K562 (cell line): ENCODE results near the gene SMIM36. TPM values are rescaled to one million over a fixed set of nuclear protein-coding genes. Genes with fewer than 3 reads are reported as not detected.

Experiments used
- ATAC-seq: fragments of 200-7000 bp; cut with Tn5 transposase; 3 replicates; pipeline ENCODE4 v1.9.1; 2020; ENCODE audit warnings: moderate library complexity
- BruUV-seq: library from RNA; stranded (reverse); fragments of 400-500 nt; replicated peaks from 2 replicates; lab custom pipeline; 2021; lab: Mats Ljungman, UMichigan
- CTCF ChIA-PET: fragments of 300-600 bp; formaldehyde crosslinking; extraction: SDS; loops from one replicate; lab custom pipeline; 2021; ENCODE audit warnings: low intra/inter-chr PET ratio; lab: Yijun Ruan, JAX
- POLR2A ChIA-PET: fragments of 300-600, 350-650 bp; sonication (Branson Sonifier 250); formaldehyde crosslinking; extraction: SDS; loops from one replicate; lab custom pipeline; 2021; ENCODE audit warnings: antibody characterized with exemption, inconsistent platforms; lab: Yijun Ruan, JAX
- DNase-seq, 4 experiments: peaks; one replicate each; pipeline versions ENCODE4 v3.0.0 to v3.0.0-alpha.2; 2011 to 2018; ENCODE audit warnings: low spot score in 3 of 4, mixed read lengths in 3 of 4; ENCODE audit errors: extremely low read depth in 1 of 4
- FAIRE-seq: peaks from 2 replicates; lab custom pipeline; 2011; peaks lifted over from hg19 to GRCh38; lab: Jason Lieb, UNC
- H2AFZ ChIP-seq: 2 replicates; pipeline ENCODE4 v1.6.0; 2011; ENCODE audit warnings: low read depth, low read length, control low read depth, inconsistent platforms
- H3K27ac ChIP-seq: fragments of 200-600 bp; 3 replicates; pipeline ENCODE4 v1.8.0; 2011; ENCODE audit warnings: low read depth, mild to moderate bottlenecking, control low read depth, inconsistent platforms, low read length, moderate library complexity, mixed read lengths; ENCODE audit errors: extremely low read depth
- H3K27me3 ChIP-seq, 2 experiments: fragments of 300-600 bp in 1 of 2; 2 replicates in 1 of 2; 3 replicates in 1 of 2; pipeline versions ENCODE4 v1.6.0 to v1.8.0; 2011; ENCODE audit warnings: inconsistent platforms in 2 of 2, low read length in 2 of 2, mild to moderate bottlenecking in 1 of 2, mixed read lengths in 1 of 2, moderate library complexity in 1 of 2; ENCODE audit not compliant: control insufficient read depth in 2 of 2, insufficient read depth in 2 of 2
- H3K36me3 ChIP-seq: fragments of 300-600 bp; 3 replicates; pipeline ENCODE4 v1.8.0; 2011; ENCODE audit warnings: mild to moderate bottlenecking, low read length, inconsistent platforms; ENCODE audit not compliant: control insufficient read depth, insufficient read depth
- H3K4me1 ChIP-seq, 2 experiments: fragments of 200-600 bp in 1 of 2; replicated peaks in 1 of 2; 2 replicates in 1 of 2; 3 replicates in 1 of 2; pipeline versions ENCODE4 v1.5.1 to v1.8.0; 2011; ENCODE audit warnings: inconsistent platforms in 2 of 2, low read length in 2 of 2, mild to moderate bottlenecking in 1 of 2, mixed read lengths in 1 of 2, moderate library complexity in 1 of 2; ENCODE audit not compliant: control insufficient read depth in 2 of 2, insufficient read depth in 2 of 2
- H3K4me2 ChIP-seq: 2 replicates; pipeline ENCODE4 v1.6.1; 2011; ENCODE audit warnings: low read length, control low read depth, inconsistent platforms, mixed read lengths; ENCODE audit not compliant: insufficient read depth
- H3K4me3 ChIP-seq: fragments of 200-600 bp; sonication (generic), shearing (Covaris generic); 2 replicates; pipeline ENCODE4 v1.5.1; 2016; ENCODE audit warnings: control low read depth, inconsistent platforms
- H3K79me2 ChIP-seq: fragments of 200-600 bp; 3 replicates; pipeline ENCODE4 v1.8.0; 2011; ENCODE audit warnings: low read length, inconsistent platforms; ENCODE audit not compliant: control insufficient read depth, insufficient read depth
- H3K9ac ChIP-seq, 2 experiments: 2 replicates each; pipeline versions ENCODE4 v1.6.0 to v1.6.1; 2011; ENCODE audit warnings: low read depth in 2 of 2, low read length in 2 of 2, control low read depth in 1 of 2, inconsistent platforms in 1 of 2, mild to moderate bottlenecking in 1 of 2, mixed read lengths in 1 of 2; ENCODE audit not compliant: insufficient read depth in 1 of 2
- H3K9me1 ChIP-seq: one replicate; pipeline ENCODE4 v1.6.0; 2011; ENCODE audit warnings: inconsistent platforms, mild to moderate bottlenecking, low read length, moderate library complexity; ENCODE audit not compliant: control insufficient read depth, insufficient read depth
- H3K9me3 ChIP-seq: replicated peaks from 2 replicates; pipeline ENCODE4 v1.5.1; 2011; ENCODE audit warnings: low read depth, low read length, inconsistent platforms; ENCODE audit not compliant: control insufficient read depth, insufficient read depth
- H4K20me1 ChIP-seq: replicated peaks from 2 replicates; pipeline ENCODE4 v1.6.1; 2011; ENCODE audit warnings: low read length, inconsistent platforms, mixed read lengths; ENCODE audit not compliant: control insufficient read depth, insufficient read depth
- CEBPB ChIP-seq: fragments of 450-650 bp; IDR thresholded peaks from 2 replicates; pipeline ENCODE4 v1.6.1; 2016; ENCODE audit warnings: missing genetic modification characterization, missing compliant biosample characterization
- RBM14 ChIP-seq: fragments of 200-400 bp; formaldehyde crosslinking; IDR thresholded peaks from 2 replicates; pipeline ENCODE4 v1.6.1; 2018; ENCODE audit warnings: low read depth, mild to moderate bottlenecking, low read length, moderate library complexity, borderline replicate concordance; ENCODE audit not compliant: insufficient read depth
- WGBS: fragments of 100-300 bp; shearing (Covaris generic); methylation state at CpG from one replicate; pipeline ENCODE4 v1.1.6; 2016; ENCODE audit warnings: low coverage, mixed read lengths; ENCODE audit not compliant: insufficient coverage; ENCODE audit errors: missing lambda C conversion rate; 5-methylcytosine and 5-hydroxymethylcytosine counted together
- in situ Hi-C: fragments of 300-500 bp; cut with MboI; formaldehyde crosslinking; loops from 4 replicates; pipeline ENCODE4 v1.15.0; 2018; ENCODE audit warnings: inconsistent platforms, mixed read lengths
- intact Hi-C: fragments of 100-400 bp; cut with micrococcal nuclease; formaldehyde crosslinking; loops from 2 replicates; pipeline ENCODE4 v1.14.2; 2022
- polyA plus RNA-seq, 8 experiments: library from polyadenylated mRNA; depleted of rRNA in 4 of 8; stranded (reverse) in 5 of 8; unstranded in 3 of 8; fragments of >200 nt; fragmentation: Nextera tagmentation in 2 of 8; fragmentation: Illumina TruSeq in 1 of 8; extraction: Ambion mirVana in 2 of 8; extraction: Trizol in 1 of 8; gene quantifications; 2 replicates each; pipeline versions ENCODE4 v1.2.1 to v1.2.3, GENCODE V29; 2011 to 2014; ENCODE audit warnings: inconsistent platforms in 1 of 8, missing spikeins in 1 of 8
- total RNA-seq, 7 experiments: library from RNA; depleted of rRNA in 6 of 7; stranded (reverse); fragments of >200 nt in 6 of 7; fragmentation: Illumina TruSeq in 2 of 7; extraction: Trizol in 2 of 7; gene quantifications; 2 replicates each; pipeline versions ENCODE4 v1.2.1 to v1.2.3, GENCODE V29; 2011 to 2021; ENCODE audit warnings: low replicate concordance in 1 of 7
- TF ChIP-seq, protein P1 (sequence below): sonication (generic); formaldehyde crosslinking; IDR thresholded peaks from 2 replicates; pipeline ENCODE4 v1.9.0; 2022; ENCODE audit warnings: mild to moderate bottlenecking, missing genetic modification reagents

SMIM36 gene
- total and polyA plus RNA-seq, 9 of the 15 experiments (the other 6 are each of a cell fraction or from before 2014, with no cell fraction given): not detected

DNA sequence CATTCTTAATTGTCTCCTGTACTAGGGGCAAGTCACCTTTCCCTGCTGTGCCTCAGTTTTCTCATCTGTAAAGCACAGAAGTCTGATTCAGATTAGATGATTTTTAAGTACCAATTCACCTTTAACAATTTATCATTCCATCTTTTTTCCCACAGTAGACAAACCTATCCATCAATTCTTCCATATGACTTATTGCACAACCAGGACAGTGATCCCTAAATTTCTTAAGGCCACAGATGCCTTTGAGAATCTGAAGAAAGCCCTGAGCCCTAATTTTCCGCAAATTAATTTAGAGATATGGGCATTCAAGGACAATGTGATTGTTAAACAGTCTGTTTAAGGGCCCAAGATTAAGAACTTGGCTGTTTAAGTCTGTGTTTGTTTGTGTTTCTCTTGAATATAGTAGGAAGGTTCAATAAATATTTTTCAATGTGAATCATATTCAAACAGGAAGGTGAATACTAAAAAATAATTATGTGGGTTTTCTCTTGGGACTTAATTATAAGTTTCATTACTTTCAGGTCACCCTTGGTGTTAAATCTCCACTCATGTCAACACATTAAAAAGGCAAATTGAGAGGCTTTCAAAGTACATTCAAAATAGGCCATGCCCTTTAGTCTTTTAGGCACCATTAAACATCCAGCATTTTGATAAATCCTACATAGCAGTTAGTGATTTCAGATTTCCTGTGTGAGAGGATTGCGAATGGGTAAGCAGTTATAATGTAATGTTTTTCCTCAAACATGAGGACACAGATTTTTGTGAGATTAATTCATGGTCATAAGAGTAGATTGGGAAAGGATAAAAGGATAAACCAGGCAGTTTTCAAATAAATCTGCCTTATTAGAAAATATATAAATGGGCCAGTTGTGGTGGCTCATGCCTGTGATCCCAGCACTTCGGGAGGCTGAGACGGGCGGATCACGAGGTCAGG, 54.7 kb downstream of the SMIM36 start:
- no peak for ATAC-seq
- TF ChIP-seq CEBPB (tag): peak; percentile 46; the same call in 1 of the 2 replicates
- TF ChIP-seq, protein P1, sequence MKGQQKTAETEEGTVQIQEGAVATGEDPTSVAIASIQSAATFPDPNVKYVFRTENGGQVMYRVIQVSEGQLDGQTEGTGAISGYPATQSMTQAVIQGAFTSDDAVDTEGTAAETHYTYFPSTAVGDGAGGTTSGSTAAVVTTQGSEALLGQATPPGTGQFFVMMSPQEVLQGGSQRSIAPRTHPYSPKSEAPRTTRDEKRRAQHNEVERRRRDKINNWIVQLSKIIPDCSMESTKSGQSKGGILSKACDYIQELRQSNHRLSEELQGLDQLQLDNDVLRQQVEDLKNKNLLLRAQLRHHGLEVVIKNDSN (CRISPR knock-in tag): no peak
- TF ChIP-seq RBM14: no peak
- Histone ChIP-seq H3K4me1 (peaks cover 20 to 25% of the 10 kb centered on the region in 2 experiments), H3K79me2 (no peaks in the 10 kb centered on the region), H3K27me3 (no peaks in the 10 kb centered on the region), H3K27ac (no peak overlapping the region), H3K9me3 (no peaks in the 10 kb centered on the region), H3K4me2 (no peak overlapping the region), H2AFZ (no peak overlapping the region), H3K9me1 (no peaks in the 10 kb centered on the region), H4K20me1 (no peaks in the 10 kb centered on the region), H3K9ac (no peak overlapping the region), H3K36me3 (no peaks in the 10 kb centered on the region), H3K4me3 (no peak overlapping the region)
- POLR2A ChIA-PET: no interaction called here
- no peak for DNase-seq
- no TSS peak for BruUV-seq
- in situ Hi-C loops: no loop called here
- intact Hi-C loops: loop anchor here (10.0 kb wide), 1 partner anchor 278 kb away; no protein-coding TSS in a partner anchor
- FAIRE-seq: no peak
- CTCF ChIA-PET: no interaction called here
- WGBS: 78% methylated on average over 6 of the region's 6 CpGs
